ENCODE measurements around the gene CCDC3.

The CCDC3 gene

DNA sequence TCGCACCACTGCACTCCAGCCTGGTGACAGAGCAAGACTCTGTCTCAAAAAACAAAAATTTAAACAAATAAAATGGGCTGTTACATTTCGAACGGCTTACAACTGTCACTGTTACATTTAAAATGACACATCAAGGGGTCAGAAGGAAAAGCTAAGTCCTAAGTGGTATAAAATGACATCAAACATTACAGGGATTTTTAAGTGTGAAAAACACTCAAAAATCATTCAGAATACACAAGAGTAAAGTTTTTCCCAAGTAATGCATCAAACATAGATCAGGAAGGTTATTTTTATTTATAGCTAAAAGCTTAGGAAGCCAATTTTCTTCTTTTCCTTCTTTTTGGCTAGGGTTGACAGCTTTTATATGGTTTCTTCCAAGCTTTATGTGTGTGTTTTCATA is 39.0 kb downstream of the CCDC3 start:
- peaks cover 13 to 27% (median 18%) of the 10 kb centered on the region in 11 experiments for H3K9me3 ChIP-seq (replicated peaks in 1 of 11)
- no peak overlapping the region for H3K9ac ChIP-seq
- 0 out of 22 replicates have a peak, but pooled peaks cover 0 to 1% (median 0%) of the 10 kb centered on the region in 11 experiments for H3K36me3 ChIP-seq
- no peaks in the 10 kb centered on the region for H4K20me1 ChIP-seq
- no peak overlapping the region for H3K4me3 ChIP-seq
- no peaks in the 10 kb centered on the region for H3K27me3 ChIP-seq
- TF ChIP-seq Cebpa-rat (IDR thresholded peaks at IDR 0.05) = no peak
- H3K4me1 ChIP-seq = no peaks in the 10 kb centered on the region
- H3K27ac ChIP-seq = no peak overlapping the region
- H3K4me2 ChIP-seq = no peak overlapping the region

DNA sequence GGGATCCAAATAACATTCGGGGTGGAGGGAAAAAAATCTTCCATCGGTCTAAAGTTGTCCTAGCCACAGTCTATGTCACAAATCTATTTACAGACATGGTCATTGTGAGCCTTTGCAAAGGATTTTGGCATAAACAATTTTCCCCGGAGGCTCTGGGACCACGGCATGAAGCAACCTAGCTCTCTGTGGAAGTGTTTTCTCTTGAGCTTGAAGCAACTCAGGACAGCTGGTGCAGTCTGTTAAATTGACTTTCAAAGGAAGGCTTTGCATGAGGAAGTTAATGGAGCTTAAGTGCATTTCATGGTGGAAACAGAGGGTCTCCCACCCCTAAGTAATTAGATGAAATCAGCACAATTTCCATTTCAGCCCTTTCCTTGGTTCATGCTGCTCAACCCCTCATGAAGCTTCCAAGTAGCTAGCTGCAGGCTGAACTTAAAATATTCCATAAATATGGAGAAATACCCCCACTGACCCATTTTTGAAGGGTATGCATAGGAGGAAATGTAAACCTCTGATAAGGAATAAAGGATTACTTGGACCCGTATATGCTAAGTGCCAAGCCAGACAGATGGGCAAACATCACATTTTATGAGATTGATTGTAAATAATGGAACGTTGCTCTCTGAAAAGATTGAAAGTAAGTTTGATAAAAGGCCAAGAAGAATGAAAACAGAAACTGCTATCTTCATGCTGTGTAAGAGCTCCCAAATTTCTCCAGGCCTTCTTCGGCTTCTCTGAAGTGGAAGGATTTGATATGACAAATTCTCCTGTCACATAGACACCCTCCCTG is 39.9 kb downstream of the CCDC3 start:
- Histone ChIP-seq H3K9me3 (replicated peaks in 1 of 11) (peaks cover 12 to 28% (median 18%) of the 10 kb centered on the region in 11 experiments), H3K27ac (no peak overlapping the region), H3K4me2 (no peak overlapping the region), H4K20me1 (no peaks in the 10 kb centered on the region), H3K4me1 (no peaks in the 10 kb centered on the region), H3K36me3 (no peaks in the 10 kb centered on the region), H3K27me3 (no peaks in the 10 kb centered on the region), H3K9ac (no peak overlapping the region), H3K4me3 (no peak overlapping the region)
- TF ChIP-seq Cebpa-rat (IDR thresholded peaks at IDR 0.05) = no peak

DNA sequence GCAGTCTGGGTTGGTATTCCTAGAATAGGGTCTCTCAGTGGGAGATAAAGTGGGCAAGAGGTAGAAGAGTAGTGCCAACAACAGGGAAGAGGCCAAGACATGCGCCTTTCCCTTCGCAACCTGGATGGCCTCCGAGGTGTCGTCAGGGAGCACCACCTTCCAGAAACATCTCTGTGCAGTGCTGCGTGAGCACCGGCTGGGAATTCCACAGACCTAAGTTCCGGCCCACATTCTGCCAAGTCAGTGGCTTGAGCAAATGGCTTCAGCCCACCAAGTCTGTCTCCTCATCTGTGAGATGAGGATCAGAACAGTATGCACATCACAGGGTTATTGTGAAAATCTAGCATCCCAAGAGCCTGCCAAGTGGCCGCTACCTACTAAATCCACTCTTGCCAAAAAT is 40.6 kb downstream of the CCDC3 start:
- H3K9me3 ChIP-seq (replicated peaks in 1 of 11) = peaks cover 14 to 30% (median 19%) of the 10 kb centered on the region in 11 experiments
- H3K27ac ChIP-seq = no peak overlapping the region
- H4K20me1 ChIP-seq = no peaks in the 10 kb centered on the region
- H3K36me3 ChIP-seq = no peaks in the 10 kb centered on the region
- no peaks in the 10 kb centered on the region for H3K4me1 ChIP-seq
- H3K9ac ChIP-seq = no peak overlapping the region
- no peak overlapping the region for H3K4me3 ChIP-seq
- H3K27me3 ChIP-seq = no peaks in the 10 kb centered on the region
- no peak for TF ChIP-seq Cebpa-rat (IDR thresholded peaks at IDR 0.05)
- H3K4me2 ChIP-seq = no peak overlapping the region

DNA sequence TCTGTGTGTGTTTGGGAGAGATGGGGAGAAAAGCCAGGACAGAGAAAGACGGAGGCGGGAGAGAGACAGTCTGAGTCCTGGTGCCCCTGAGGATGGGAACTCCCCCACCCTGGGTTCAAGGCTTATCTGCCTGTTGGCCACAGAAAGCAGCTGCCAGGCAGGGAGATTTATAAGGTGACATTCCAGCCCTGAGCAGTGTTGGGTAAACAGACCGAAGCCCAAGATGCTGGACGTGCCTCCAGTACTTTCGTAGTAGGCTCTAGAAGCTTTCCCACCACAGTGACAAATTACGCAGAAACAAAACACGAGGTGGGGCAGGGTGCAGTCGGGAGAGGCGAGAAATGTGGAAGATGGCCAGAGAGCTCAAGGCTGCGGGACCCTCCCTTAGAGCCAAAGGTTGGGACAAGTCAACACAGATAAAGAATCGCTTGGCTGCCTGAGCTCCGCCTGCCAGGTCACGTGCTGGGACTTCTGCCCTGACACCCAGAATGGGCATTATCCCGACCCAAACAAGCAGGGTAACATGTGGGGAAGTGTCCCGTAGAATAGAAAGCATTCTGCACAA is 41.1 kb downstream of the CCDC3 start:
- Histone ChIP-seq H3K27me3 (no peaks in the 10 kb centered on the region), H3K4me1 (no peaks in the 10 kb centered on the region), H3K9ac (no peak overlapping the region), H3K4me2 (no peak overlapping the region), H4K20me1 (no peaks in the 10 kb centered on the region), H3K4me3 (no peak overlapping the region), H3K27ac (no peak overlapping the region), H3K36me3 (no peaks in the 10 kb centered on the region), H3K9me3 (replicated peaks in 1 of 11) (peaks cover 16 to 35% (median 22%) of the 10 kb centered on the region in 11 experiments)
- no peak for TF ChIP-seq Cebpa-rat (IDR thresholded peaks at IDR 0.05)

DNA sequence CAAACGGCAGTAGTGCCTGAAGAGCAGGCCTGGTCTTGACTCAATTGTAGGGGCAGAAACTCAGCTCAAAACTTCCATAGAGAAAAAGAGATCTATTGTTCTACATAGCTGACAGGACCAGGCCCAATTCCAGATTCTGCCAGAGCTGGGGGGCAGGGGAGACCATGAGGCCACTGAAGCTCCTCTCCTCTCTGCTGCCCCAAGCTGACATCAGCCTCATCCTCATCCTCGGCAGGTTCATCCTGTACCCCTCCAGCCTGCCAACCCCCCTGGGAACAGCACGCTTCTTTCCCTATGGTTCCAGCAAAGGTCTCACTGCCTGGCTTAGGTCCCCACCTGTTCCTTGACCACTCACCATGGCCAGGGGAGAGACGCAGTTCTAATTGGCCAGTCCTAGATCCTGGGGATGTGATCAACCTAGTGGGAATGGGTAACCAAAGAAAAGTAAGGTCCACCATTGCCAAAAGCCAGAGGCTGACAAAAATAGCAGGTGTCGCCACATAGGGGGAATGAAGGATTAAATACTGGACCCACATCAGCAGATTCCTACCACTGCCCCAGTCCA is 42.9 kb downstream of the CCDC3 start:
- no peaks in the 10 kb centered on the region for H3K27me3 ChIP-seq
- peaks cover 27 to 49% (median 32%) of the 10 kb centered on the region in 11 experiments for H3K9me3 ChIP-seq (replicated peaks in 1 of 11)
- H3K9ac ChIP-seq = no peak overlapping the region
- no peak overlapping the region for H3K4me2 ChIP-seq
- TF ChIP-seq Cebpa-rat (IDR thresholded peaks at IDR 0.05) = no peak
- no peaks in the 10 kb centered on the region for H3K36me3 ChIP-seq
- no peaks in the 10 kb centered on the region for H3K4me1 ChIP-seq
- no peak overlapping the region for H3K27ac ChIP-seq
- H4K20me1 ChIP-seq = no peaks in the 10 kb centered on the region
- H3K4me3 ChIP-seq = no peak overlapping the region

DNA sequence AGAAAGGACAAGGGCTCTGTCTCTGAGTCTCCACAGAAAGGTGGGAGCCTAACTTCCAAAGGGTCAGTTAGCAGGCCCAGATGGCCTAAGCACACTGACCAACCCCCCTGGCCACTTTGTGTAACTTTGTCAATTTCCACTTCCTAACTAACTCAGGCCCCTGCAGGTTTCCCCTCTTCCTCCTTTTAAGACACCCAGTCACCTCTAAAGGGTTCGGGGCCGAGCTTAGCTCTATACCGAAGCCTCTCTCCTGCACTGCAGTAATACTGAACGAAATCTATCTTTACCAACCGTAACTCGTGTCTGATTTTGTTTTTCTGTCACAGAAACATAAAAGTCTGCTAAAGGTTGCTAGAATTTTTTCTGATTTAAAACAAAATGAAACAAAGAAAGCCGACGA is 44.4 kb downstream of the CCDC3 start:
- Histone ChIP-seq H3K27me3 (no peaks in the 10 kb centered on the region), H3K4me3 (no peak overlapping the region), H3K4me1 (no peaks in the 10 kb centered on the region), H3K9ac (no peak overlapping the region), H4K20me1 (no peaks in the 10 kb centered on the region), H3K36me3 (peaks cover 0 to 7% (median 0%) of the 10 kb centered on the region in 11 experiments; a peak in 2 of 22 replicates), H3K4me2 (no peak overlapping the region), H3K9me3 (replicated peaks in 1 of 11) (peaks cover 42 to 63% (median 48%) of the 10 kb centered on the region in 11 experiments), H3K27ac (no peak overlapping the region)
- no peak for TF ChIP-seq Cebpa-rat (IDR thresholded peaks at IDR 0.05)

DNA sequence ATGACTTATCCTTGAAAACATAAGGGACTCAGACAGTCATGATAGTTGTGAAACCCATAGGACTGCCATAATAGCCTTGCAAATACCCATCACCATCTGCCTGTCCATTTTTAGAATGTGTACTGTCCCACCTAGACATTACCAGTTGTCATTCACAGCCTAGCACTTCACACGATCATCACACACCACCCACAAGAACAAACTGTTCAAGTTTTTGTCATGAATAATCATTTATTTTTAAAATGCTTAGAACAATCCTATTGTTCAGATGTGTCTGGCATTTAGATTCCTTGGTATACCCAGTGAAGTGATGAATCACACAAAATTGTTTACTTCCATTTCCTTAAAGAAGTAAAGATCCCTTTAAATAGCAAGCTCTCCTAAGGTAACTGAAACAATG is 46.6 kb downstream of the CCDC3 start:
- H3K9me3 ChIP-seq (replicated peaks in 1 of 11) = peaks cover 48 to 75% (median 52%) of the 10 kb centered on the region in 11 experiments
- no peaks in the 10 kb centered on the region for H3K27me3 ChIP-seq
- TF ChIP-seq Cebpa-rat (IDR thresholded peaks at IDR 0.05) = no peak
- no peak overlapping the region for H3K4me2 ChIP-seq
- H3K27ac ChIP-seq = no peak overlapping the region
- no peaks in the 10 kb centered on the region for H4K20me1 ChIP-seq
- H3K4me3 ChIP-seq = no peak overlapping the region
- H3K9ac ChIP-seq = no peak overlapping the region
- H3K4me1 ChIP-seq = no peaks in the 10 kb centered on the region
- H3K36me3 ChIP-seq = peaks cover 0 to 7% (median 0%) of the 10 kb centered on the region in 11 experiments; a peak in 2 of 22 replicates

DNA sequence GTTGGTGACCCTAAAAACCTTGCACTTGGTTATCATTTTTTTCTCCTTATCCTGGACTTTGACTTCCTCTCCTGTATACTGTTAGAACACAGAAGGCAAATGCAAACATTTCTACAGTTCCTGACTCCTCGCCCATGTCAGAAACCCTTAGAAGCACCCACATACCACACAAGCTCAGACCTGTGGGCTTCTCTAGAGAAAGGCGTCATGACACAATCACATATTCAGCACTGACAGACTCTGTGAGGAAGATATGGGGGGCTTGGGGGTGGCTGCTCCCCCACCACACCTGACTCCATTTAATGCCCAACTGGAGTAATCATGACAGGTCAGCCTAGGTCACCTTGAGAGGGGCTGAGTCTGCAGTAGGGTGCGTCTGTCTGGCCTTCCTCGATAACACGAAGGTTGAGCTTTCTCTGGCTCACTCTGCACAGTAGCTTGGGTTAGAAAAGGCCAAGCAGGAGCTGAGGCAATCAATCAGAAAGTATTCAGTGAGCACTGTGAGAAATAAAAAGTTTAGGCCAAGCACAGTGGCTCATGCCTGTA is 50.9 kb downstream of the CCDC3 start:
- H3K4me2 ChIP-seq = no peak overlapping the region
- H3K27ac ChIP-seq = no peak overlapping the region
- no peak for TF ChIP-seq Cebpa-rat (IDR thresholded peaks at IDR 0.05)
- peaks cover 0 to 15% (median 13%) of the 10 kb centered on the region in 10 experiments; a peak in 14 of 20 replicates for H3K4me1 ChIP-seq
- peaks cover 0 to 7% (median 0%) of the 10 kb centered on the region in 11 experiments; a peak in 2 of 22 replicates for H3K36me3 ChIP-seq
- H3K4me3 ChIP-seq = no peak overlapping the region
- no peaks in the 10 kb centered on the region for H3K27me3 ChIP-seq
- H3K9ac ChIP-seq = no peak overlapping the region
- no peaks in the 10 kb centered on the region for H4K20me1 ChIP-seq
- H3K9me3 ChIP-seq (replicated peaks in 1 of 11) = peaks cover 30 to 42% (median 33%) of the 10 kb centered on the region in 11 experiments

DNA sequence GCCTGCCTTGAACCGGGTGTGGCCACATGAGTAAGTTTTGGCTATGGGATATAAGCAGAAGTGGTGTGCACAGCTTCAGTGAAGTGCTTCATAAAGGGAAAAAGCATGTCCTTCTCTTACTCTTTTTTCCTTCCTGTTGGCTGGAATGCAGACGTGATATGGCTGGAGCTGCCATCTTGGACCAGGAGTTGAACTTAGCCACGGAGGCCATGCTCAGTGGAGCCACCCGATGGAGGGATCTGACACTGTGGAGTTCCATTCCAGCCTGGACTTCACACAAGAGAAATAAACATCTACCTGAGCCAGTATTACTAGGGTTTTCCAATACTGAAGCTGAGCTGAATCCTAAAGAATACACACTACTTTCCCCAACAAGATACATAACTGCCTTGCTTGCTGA is 52.3 kb downstream of the CCDC3 start:
- peaks cover 0 to 7% (median 0%) of the 10 kb centered on the region in 11 experiments; a peak in 2 of 22 replicates for H3K36me3 ChIP-seq
- H4K20me1 ChIP-seq = no peaks in the 10 kb centered on the region
- no peak overlapping the region for H3K27ac ChIP-seq
- H3K27me3 ChIP-seq = no peaks in the 10 kb centered on the region
- peaks cover 0 to 17% (median 13%) of the 10 kb centered on the region in 10 experiments; a peak in 14 of 20 replicates for H3K4me1 ChIP-seq
- H3K9ac ChIP-seq = no peak overlapping the region
- TF ChIP-seq Cebpa-rat (IDR thresholded peaks at IDR 0.05) = no peak
- H3K9me3 ChIP-seq (replicated peaks in 1 of 11) = peaks cover 25 to 31% (median 27%) of the 10 kb centered on the region in 11 experiments
- no peak overlapping the region for H3K4me3 ChIP-seq
- H3K4me2 ChIP-seq = no peak overlapping the region
